HCT116 (cell line): ENCODE data around the gene ASF1A. TPM values are rescaled to one million over a fixed set of nuclear protein-coding genes. Genes with fewer than 3 reads are reported as not detected.

Source experiments
- ATAC-seq: fragments of 200-7000 bp; cut with Tn5 transposase; 2 replicates; pipeline ENCODE4 v1.9.1; 2020; ENCODE audit warnings: mild to moderate bottlenecking, moderate library complexity
- BruUV-seq: library from RNA; stranded (reverse); fragments of 400-500 nt; replicated peaks from 2 replicates; lab custom pipeline; 2021; lab: Mats Ljungman, UMichigan
- CTCF ChIA-PET: fragments of 300-600 bp; sonication (Branson Sonifier 250); formaldehyde crosslinking; loops from one replicate; lab custom pipeline; 2021; ENCODE audit warnings: antibody characterized with exemption; lab: Charles Lee
- POLR2A ChIA-PET: fragments of 300-600, 350-600 bp; sonication (Branson Sonifier 250); formaldehyde crosslinking; loops from one replicate; lab custom pipeline; 2021; ENCODE audit warnings: antibody characterized with exemption; lab: Charles Lee
- RAD21 ChIA-PET, 2 experiments: fragments of 300-600 bp; sonication (Branson Sonifier 250); formaldehyde crosslinking; loops; one replicate each; lab custom pipeline; 2023; ENCODE audit warnings: low total read pairs in 2 of 2; ENCODE audit not compliant: uncharacterized antibody in 2 of 2, unreplicated experiment in 2 of 2, low non-redundant PET in 1 of 2; lab: Charles Lee
- DNase-seq: peaks from one replicate; pipeline ENCODE4 v3.0.0-alpha.2; 2010; ENCODE audit warnings: low read depth, low spot score
- H2AFZ ChIP-seq: fragments of 200-600 bp; shearing (Covaris generic), sonication (generic); 2 replicates; pipeline ENCODE4 v1.6.1; 2017; ENCODE audit warnings: low read depth, mixed run types, mixed read lengths, antibody characterized with exemption, low read length; ENCODE audit not compliant: poor library complexity, severe bottlenecking
- H3K27ac ChIP-seq: 2 replicates; pipeline ENCODE4 v1.5.1; 2012; ENCODE audit warnings: low read depth, low read length
- H3K27me3 ChIP-seq: fragments of 200-600 bp; sonication (generic); 2 replicates; pipeline ENCODE4 v1.6.1; 2016; ENCODE audit warnings: mixed run types, low read length, mixed read lengths; ENCODE audit not compliant: insufficient read depth
- H3K36me3 ChIP-seq, 2 experiments: fragments of 200-500 bp in 1 of 2; fragments of 200-600 bp in 1 of 2; sonication (Bioruptor generic) in 1 of 2; sonication (generic) in 1 of 2; 2 replicates each; pipeline versions ENCODE4 v1.5.1 to v1.6.1; 2014 to 2016; ENCODE audit warnings: low read length in 2 of 2, inconsistent platforms in 1 of 2, mixed read lengths in 1 of 2, mixed run types in 1 of 2; ENCODE audit not compliant: insufficient read depth in 2 of 2, control insufficient read depth in 1 of 2
- H3K4me1 ChIP-seq, 2 experiments: fragments of 200-600 bp in 1 of 2; sonication (generic) in 1 of 2; 2 replicates each; pipeline versions ENCODE4 v1.5.1 to v1.6.1; 2012 to 2017; ENCODE audit warnings: low read length in 2 of 2, inconsistent platforms in 1 of 2, mild to moderate bottlenecking in 1 of 2, mixed read lengths in 1 of 2, mixed run types in 1 of 2, moderate library complexity in 1 of 2; ENCODE audit not compliant: insufficient read depth in 2 of 2, control insufficient read depth in 1 of 2
- H3K4me2 ChIP-seq: fragments of 200-600 bp; sonication (generic); 2 replicates; pipeline ENCODE4 v1.6.1; 2017; ENCODE audit warnings: mixed run types, low read length, mixed read lengths
- H3K4me3 ChIP-seq, 2 experiments: fragments of 200-600 bp in 1 of 2; sonication (generic) in 1 of 2; replicated peaks in 1 of 2; 2 replicates each; pipeline ENCODE4 v1.5.1; 2011 to 2016; ENCODE audit warnings: low read length in 2 of 2, control low read depth in 1 of 2, low read depth in 1 of 2, mild to moderate bottlenecking in 1 of 2, mixed read lengths in 1 of 2, mixed run types in 1 of 2
- H3K79me2 ChIP-seq: fragments of 200-600 bp; sonication (generic); 2 replicates; pipeline ENCODE4 v1.6.1; 2017; ENCODE audit warnings: mild to moderate bottlenecking, mixed run types, low read length, moderate library complexity, mixed read lengths; ENCODE audit not compliant: insufficient read depth
- H3K9ac ChIP-seq: fragments of 200-600 bp; sonication (generic); 2 replicates; pipeline ENCODE4 v1.6.1; 2016; ENCODE audit warnings: low read length, mixed read lengths
- H3K9me2 ChIP-seq: fragments of 200-600 bp; sonication (generic), shearing (Covaris generic); 2 replicates; pipeline ENCODE4 v1.6.1; 2017; ENCODE audit warnings: mixed run types, mild to moderate bottlenecking, moderate library complexity; ENCODE audit not compliant: insufficient read depth
- H3K9me3 ChIP-seq, 2 experiments: fragments of 200-500 bp in 1 of 2; fragments of 200-600 bp in 1 of 2; sonication (Bioruptor generic) in 1 of 2; sonication (generic) in 1 of 2; 2 replicates each; pipeline ENCODE4 v1.6.1; 2014 to 2017; ENCODE audit warnings: low read length in 2 of 2, mixed read lengths in 2 of 2, inconsistent platforms in 1 of 2, low read depth in 1 of 2, mild to moderate bottlenecking in 1 of 2, mixed run types in 1 of 2, moderate library complexity in 1 of 2; ENCODE audit not compliant: control insufficient read depth in 1 of 2, insufficient read depth in 1 of 2
- H4K20me1 ChIP-seq: fragments of 200-600 bp; sonication (generic), shearing (Covaris generic); 2 replicates; pipeline ENCODE4 v1.6.1; 2017; ENCODE audit warnings: mixed run types, mild to moderate bottlenecking, moderate library complexity; ENCODE audit not compliant: insufficient read depth
- EGR1 ChIP-seq: IDR thresholded peaks from 2 replicates; pipeline ENCODE4 v1.6.1; 2012; ENCODE audit warnings: low read depth
- ELF1 ChIP-seq: IDR thresholded peaks from 2 replicates; pipeline ENCODE4 v1.6.1; 2012; ENCODE audit warnings: low read depth, borderline replicate concordance
- EZH2phosphoT487 ChIP-seq: fragments of 200-600 bp; IDR thresholded peaks from 2 replicates; pipeline ENCODE4 v1.6.1; 2018; ENCODE audit warnings: antibody characterized with exemption, borderline replicate concordance
- RAD21 ChIP-seq: IDR thresholded peaks from 2 replicates; pipeline ENCODE4 v1.6.1; 2012; ENCODE audit warnings: low read depth, mild to moderate bottlenecking
- SP1 ChIP-seq: IDR thresholded peaks from 2 replicates; pipeline ENCODE4 v1.6.1; 2012; ENCODE audit warnings: low read depth
- ZFX ChIP-seq: fragments of 450-650 bp; IDR thresholded peaks from 2 replicates; pipeline ENCODE4 v1.6.1; 2017
- intact Hi-C: fragments of 100-400 bp; cut with micrococcal nuclease; formaldehyde crosslinking; loops from 2 replicates; pipeline ENCODE4 v1.10.0; 2022
- total RNA-seq: library from RNA; stranded (reverse); gene quantifications from one replicate; pipeline ENCODE4 v1.2.1, GENCODE V29; 2021; ENCODE audit not compliant: unreplicated experiment
- TF ChIP-seq, protein P1 (sequence below): IDR thresholded peaks from 2 replicates; pipeline ENCODE4 v1.6.1; 2012; ENCODE audit warnings: low read depth
- TF ChIP-seq, protein P2 (sequence below): IDR thresholded peaks from 2 replicates; pipeline ENCODE4 v1.6.1; 2012
- TF ChIP-seq, protein P3 (sequence below), 3 experiments: fragments of 200-600 bp in 1 of 3; sonication (generic) in 1 of 3; IDR thresholded peaks in 2 of 3; conservative IDR thresholded peaks in 1 of 3; 2 replicates each; pipeline ENCODE4 v1.5.1; 2012 to 2017; ENCODE audit warnings: low read depth in 2 of 3, low read length in 2 of 3, antibody characterized with exemption in 1 of 3, borderline replicate concordance in 1 of 3, control low read depth in 1 of 3, mild to moderate bottlenecking in 1 of 3, mixed read lengths in 1 of 3, mixed run types in 1 of 3, moderate library complexity in 1 of 3; ENCODE audit not compliant: insufficient read depth in 1 of 3
- TF ChIP-seq, protein P4 (sequence below): IDR thresholded peaks from 2 replicates; pipeline ENCODE4 v1.6.1; 2012

The ASF1A gene
- total RNA-seq, 1 experiment from 2014 or later = 23.3 TPM

DNA sequence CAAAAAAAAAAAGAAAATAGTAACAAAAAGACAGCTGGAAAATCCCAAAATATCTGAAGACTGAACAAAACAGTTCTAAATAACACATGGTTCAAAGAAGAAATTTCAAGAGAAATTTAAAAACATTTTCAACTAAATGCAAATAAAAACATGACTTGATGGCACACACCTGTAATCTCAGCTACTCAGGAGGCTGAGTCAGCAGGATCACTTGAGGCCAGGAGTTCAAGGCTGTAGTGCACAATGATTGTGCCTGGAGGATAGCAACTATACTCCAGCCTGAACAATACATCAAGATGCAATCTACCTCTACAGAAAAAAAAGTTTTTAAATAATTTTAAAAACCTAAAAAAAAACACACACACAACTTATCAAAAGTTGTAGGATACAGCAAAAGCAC lies 21.6 kb upstream of the ASF1A start:
- Histone ChIP-seq H3K27ac (no peak overlapping the region), H3K9me3 (no peaks in the 10 kb centered on the region), H3K36me3 (no peaks in the 10 kb centered on the region), H3K79me2 (peaks cover 8% of the 10 kb centered on the region; the same call in 1 of the 2 replicates), H4K20me1 (no peaks in the 10 kb centered on the region), H3K27me3 (no peaks in the 10 kb centered on the region), H3K4me3 (no peak overlapping the region), H2AFZ (no peak overlapping the region), H3K9ac (no peak overlapping the region), H3K9me2 (no peaks in the 10 kb centered on the region), H3K4me1 (peaks cover 4 to 9% of the 10 kb centered on the region in 2 experiments; a peak in 2 of 4 replicates), H3K4me2 (no peak overlapping the region)
- no TSS peak for BruUV-seq
- ChIA-PET RAD21 (no interaction called here), POLR2A (no interaction called here), CTCF (no interaction called here)
- DNase-seq (no peak), ATAC-seq (no peak)
- TF ChIP-seq ZFX = no peak
- TF ChIP-seq RAD21 = no peak
- TF ChIP-seq, protein P1, sequence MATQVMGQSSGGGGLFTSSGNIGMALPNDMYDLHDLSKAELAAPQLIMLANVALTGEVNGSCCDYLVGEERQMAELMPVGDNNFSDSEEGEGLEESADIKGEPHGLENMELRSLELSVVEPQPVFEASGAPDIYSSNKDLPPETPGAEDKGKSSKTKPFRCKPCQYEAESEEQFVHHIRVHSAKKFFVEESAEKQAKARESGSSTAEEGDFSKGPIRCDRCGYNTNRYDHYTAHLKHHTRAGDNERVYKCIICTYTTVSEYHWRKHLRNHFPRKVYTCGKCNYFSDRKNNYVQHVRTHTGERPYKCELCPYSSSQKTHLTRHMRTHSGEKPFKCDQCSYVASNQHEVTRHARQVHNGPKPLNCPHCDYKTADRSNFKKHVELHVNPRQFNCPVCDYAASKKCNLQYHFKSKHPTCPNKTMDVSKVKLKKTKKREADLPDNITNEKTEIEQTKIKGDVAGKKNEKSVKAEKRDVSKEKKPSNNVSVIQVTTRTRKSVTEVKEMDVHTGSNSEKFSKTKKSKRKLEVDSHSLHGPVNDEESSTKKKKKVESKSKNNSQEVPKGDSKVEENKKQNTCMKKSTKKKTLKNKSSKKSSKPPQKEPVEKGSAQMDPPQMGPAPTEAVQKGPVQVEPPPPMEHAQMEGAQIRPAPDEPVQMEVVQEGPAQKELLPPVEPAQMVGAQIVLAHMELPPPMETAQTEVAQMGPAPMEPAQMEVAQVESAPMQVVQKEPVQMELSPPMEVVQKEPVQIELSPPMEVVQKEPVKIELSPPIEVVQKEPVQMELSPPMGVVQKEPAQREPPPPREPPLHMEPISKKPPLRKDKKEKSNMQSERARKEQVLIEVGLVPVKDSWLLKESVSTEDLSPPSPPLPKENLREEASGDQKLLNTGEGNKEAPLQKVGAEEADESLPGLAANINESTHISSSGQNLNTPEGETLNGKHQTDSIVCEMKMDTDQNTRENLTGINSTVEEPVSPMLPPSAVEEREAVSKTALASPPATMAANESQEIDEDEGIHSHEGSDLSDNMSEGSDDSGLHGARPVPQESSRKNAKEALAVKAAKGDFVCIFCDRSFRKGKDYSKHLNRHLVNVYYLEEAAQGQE = no peak
- TF ChIP-seq, protein P2, sequence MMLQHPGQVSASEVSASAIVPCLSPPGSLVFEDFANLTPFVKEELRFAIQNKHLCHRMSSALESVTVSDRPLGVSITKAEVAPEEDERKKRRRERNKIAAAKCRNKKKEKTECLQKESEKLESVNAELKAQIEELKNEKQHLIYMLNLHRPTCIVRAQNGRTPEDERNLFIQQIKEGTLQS = no peak
- TF ChIP-seq EGR1 = no peak
- no peak for TF ChIP-seq EZH2phosphoT487
- intact Hi-C loops = no loop called here

DNA sequence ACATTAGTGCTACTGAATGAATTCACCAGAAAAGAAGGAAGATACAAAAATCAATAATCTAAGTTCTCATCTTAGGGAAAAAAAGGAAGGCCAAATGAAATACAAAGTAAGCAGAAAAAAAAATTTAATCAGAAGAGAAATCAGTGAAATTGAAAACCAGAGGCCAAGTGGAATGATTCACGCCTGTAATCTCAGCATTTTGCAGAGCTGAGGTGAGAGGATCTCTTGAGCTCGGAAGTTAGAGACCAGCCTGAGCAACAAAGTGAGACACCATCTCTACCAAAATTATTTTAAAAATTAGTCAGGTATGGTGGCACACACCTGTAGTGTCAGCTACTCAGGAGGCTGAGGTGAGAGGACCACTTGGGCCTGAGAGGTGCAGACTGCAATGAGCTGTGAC lies 21.2 kb upstream of the ASF1A start:
- Histone ChIP-seq H2AFZ (no peak overlapping the region), H3K4me1 (peaks cover 4 to 9% of the 10 kb centered on the region in 2 experiments; a peak in 2 of 4 replicates), H3K9ac (no peak overlapping the region), H3K4me3 (no peak overlapping the region), H3K9me3 (no peaks in the 10 kb centered on the region), H3K27me3 (no peaks in the 10 kb centered on the region), H3K4me2 (no peak overlapping the region), H3K27ac (no peak overlapping the region), H3K79me2 (0 out of 2 replicates have a peak, but pooled peaks cover 5% of the 10 kb centered on the region), H3K9me2 (no peaks in the 10 kb centered on the region), H4K20me1 (no peaks in the 10 kb centered on the region), H3K36me3 (no peaks in the 10 kb centered on the region)
- ChIA-PET POLR2A (no interaction called here), RAD21 (no interaction called here), CTCF (no interaction called here)
- intact Hi-C loops = no loop called here
- BruUV-seq = no TSS peak
- ATAC-seq = no peak
- no peak for DNase-seq
- TF ChIP-seq, protein P3, sequence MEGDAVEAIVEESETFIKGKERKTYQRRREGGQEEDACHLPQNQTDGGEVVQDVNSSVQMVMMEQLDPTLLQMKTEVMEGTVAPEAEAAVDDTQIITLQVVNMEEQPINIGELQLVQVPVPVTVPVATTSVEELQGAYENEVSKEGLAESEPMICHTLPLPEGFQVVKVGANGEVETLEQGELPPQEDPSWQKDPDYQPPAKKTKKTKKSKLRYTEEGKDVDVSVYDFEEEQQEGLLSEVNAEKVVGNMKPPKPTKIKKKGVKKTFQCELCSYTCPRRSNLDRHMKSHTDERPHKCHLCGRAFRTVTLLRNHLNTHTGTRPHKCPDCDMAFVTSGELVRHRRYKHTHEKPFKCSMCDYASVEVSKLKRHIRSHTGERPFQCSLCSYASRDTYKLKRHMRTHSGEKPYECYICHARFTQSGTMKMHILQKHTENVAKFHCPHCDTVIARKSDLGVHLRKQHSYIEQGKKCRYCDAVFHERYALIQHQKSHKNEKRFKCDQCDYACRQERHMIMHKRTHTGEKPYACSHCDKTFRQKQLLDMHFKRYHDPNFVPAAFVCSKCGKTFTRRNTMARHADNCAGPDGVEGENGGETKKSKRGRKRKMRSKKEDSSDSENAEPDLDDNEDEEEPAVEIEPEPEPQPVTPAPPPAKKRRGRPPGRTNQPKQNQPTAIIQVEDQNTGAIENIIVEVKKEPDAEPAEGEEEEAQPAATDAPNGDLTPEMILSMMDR (IDR thresholded peaks at IDR 0.05 in 2 of 3, conservative IDR thresholded peaks at IDR 0.05 in 1 of 3; ENCODE audit: borderline replicate concordance in 1 of 3, insufficient read depth in 1 of 3, low read depth in 2 of 3, low read length in 2 of 3) = no peak
- TF ChIP-seq, protein P1 = no peak
- no peak for TF ChIP-seq ELF1
- TF ChIP-seq SP1 = no peak
- TF ChIP-seq, protein P4, sequence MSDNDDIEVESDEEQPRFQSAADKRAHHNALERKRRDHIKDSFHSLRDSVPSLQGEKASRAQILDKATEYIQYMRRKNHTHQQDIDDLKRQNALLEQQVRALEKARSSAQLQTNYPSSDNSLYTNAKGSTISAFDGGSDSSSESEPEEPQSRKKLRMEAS = no peak
